H1 (cell line): Measurements from ENCODE around the gene NCAPD2. TPM values are rescaled to one million over a fixed set of nuclear protein-coding genes. Genes with fewer than 3 reads are reported as not detected.

ENCODE experiments used
- CHD2 ChIP-seq: IDR thresholded peaks from 2 replicates; pipeline ENCODE4 v1.6.1; 2012; ENCODE audit warnings: low read length, improper control_type of control experiment
- CTBP2 ChIP-seq: IDR thresholded peaks from 2 replicates; pipeline ENCODE4 v1.7.0; 2011; ENCODE audit warnings: borderline replicate concordance, mild to moderate bottlenecking, moderate library complexity, mixed read lengths, low read length; ENCODE audit not compliant: insufficient read depth, insufficient read length
- EP300 ChIP-seq, 2 experiments: IDR thresholded peaks; 1 replicate in 1 of 2; 2 replicates in 1 of 2; pipeline ENCODE4 v1.6.1; 2011 to 2012; ENCODE audit warnings: low read depth in 2 of 2, low read length in 2 of 2, mild to moderate bottlenecking in 2 of 2, borderline replicate concordance in 1 of 2, inconsistent platforms in 1 of 2, moderate library complexity in 1 of 2
- FOSL1 ChIP-seq: IDR thresholded peaks from 2 replicates; pipeline ENCODE4 v1.6.1; 2011; ENCODE audit warnings: mild to moderate bottlenecking, low read depth, low read length, moderate library complexity; ENCODE audit not compliant: insufficient read depth
- GABPA ChIP-seq: IDR thresholded peaks from 2 replicates; pipeline ENCODE4 v1.6.1; 2011; ENCODE audit warnings: mild to moderate bottlenecking, low read length, moderate library complexity, borderline replicate concordance; ENCODE audit not compliant: insufficient read depth
- KDM5A ChIP-seq: fragments of 200-600 bp; IDR thresholded peaks from 2 replicates; pipeline ENCODE4 v1.7.1; 2012; ENCODE audit warnings: mild to moderate bottlenecking, low read length, inconsistent platforms, mixed read lengths
- RBBP5 ChIP-seq: IDR thresholded peaks from 2 replicates; pipeline ENCODE4 v1.7.1; 2012; ENCODE audit warnings: low read depth, mild to moderate bottlenecking, inconsistent platforms, low read length, moderate library complexity, borderline replicate concordance
- SP4 ChIP-seq: IDR thresholded peaks from 2 replicates; pipeline ENCODE4 v1.6.1; 2012; ENCODE audit warnings: low read length, inconsistent platforms
- SUZ12 ChIP-seq: fragments of 200-600 bp; sonication (generic); IDR thresholded peaks from 2 replicates; pipeline ENCODE4 v1.6.1; 2012; ENCODE audit warnings: mild to moderate bottlenecking, inconsistent platforms, low read length, moderate library complexity, mixed read lengths
- TCF12 ChIP-seq: IDR thresholded peaks from 2 replicates; pipeline ENCODE4 v1.6.1; 2011; ENCODE audit warnings: low read depth, mild to moderate bottlenecking, low read length
- YY1 ChIP-seq: IDR thresholded peaks from 2 replicates; pipeline ENCODE4 v1.6.1; 2011; ENCODE audit warnings: low read depth, mild to moderate bottlenecking, low read length
- polyA plus RNA-seq, 7 experiments: library from polyadenylated mRNA; depleted of rRNA in 3 of 7; stranded (reverse) in 5 of 7; unstranded in 2 of 7; fragments of >200 nt in 5 of 7; fragments of 200-250 nt in 2 of 7; gene quantifications; 1 replicate in 5 of 7; 2 replicates in 1 of 7; 4 replicates in 1 of 7; pipeline versions ENCODE4 v1.2.1 to v1.2.3, GENCODE V29; 2011 to 2013; ENCODE audit warnings: missing spikeins in 2 of 7, mixed read lengths in 2 of 7
- total RNA-seq: library from RNA; stranded (reverse); fragmentation: NEBNext Ultra II Directional; extraction: Animal tissue kit (Norgen Biotek cat#: 25700); gene quantifications from 2 replicates; pipeline ENCODE4 v1.2.1, GENCODE V29; 2021
- TF ChIP-seq, protein P1 (sequence below): fragments of 300-600 bp; sonication (generic); IDR thresholded peaks from 2 replicates; pipeline ENCODE4 v1.7.1; 2012; ENCODE audit warnings: low read length, moderate library complexity, mild to moderate bottlenecking, inconsistent platforms; ENCODE audit not compliant: insufficient replicate concordance

Gene NCAPD2
- total and polyA plus RNA-seq, 2 of the 8 experiments (the other 6 are each of a cell fraction or from before 2014, with no cell fraction given) = 55.8 to 132 TPM

DNA sequence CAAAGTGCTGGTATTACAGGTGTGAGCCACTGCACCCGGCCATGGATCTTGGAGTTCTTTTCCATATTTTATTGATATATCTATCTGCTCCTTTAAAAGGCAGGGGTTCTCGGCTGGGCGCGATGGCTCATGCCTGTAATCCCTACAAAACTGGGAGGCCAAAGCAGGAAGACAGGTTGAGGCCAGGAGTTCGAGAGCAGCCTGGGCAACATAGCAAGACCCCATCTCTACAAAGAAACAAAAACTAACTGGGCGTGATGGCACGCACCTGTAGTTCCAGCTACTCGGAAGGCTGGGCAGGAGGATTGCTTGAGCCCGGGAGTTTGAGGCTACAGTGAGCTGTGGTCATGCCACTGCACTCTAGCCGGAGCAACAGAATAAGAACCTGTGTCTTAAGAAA is 28.3 kb downstream of the NCAPD2 start (continued):
- TF ChIP-seq, protein P1, sequence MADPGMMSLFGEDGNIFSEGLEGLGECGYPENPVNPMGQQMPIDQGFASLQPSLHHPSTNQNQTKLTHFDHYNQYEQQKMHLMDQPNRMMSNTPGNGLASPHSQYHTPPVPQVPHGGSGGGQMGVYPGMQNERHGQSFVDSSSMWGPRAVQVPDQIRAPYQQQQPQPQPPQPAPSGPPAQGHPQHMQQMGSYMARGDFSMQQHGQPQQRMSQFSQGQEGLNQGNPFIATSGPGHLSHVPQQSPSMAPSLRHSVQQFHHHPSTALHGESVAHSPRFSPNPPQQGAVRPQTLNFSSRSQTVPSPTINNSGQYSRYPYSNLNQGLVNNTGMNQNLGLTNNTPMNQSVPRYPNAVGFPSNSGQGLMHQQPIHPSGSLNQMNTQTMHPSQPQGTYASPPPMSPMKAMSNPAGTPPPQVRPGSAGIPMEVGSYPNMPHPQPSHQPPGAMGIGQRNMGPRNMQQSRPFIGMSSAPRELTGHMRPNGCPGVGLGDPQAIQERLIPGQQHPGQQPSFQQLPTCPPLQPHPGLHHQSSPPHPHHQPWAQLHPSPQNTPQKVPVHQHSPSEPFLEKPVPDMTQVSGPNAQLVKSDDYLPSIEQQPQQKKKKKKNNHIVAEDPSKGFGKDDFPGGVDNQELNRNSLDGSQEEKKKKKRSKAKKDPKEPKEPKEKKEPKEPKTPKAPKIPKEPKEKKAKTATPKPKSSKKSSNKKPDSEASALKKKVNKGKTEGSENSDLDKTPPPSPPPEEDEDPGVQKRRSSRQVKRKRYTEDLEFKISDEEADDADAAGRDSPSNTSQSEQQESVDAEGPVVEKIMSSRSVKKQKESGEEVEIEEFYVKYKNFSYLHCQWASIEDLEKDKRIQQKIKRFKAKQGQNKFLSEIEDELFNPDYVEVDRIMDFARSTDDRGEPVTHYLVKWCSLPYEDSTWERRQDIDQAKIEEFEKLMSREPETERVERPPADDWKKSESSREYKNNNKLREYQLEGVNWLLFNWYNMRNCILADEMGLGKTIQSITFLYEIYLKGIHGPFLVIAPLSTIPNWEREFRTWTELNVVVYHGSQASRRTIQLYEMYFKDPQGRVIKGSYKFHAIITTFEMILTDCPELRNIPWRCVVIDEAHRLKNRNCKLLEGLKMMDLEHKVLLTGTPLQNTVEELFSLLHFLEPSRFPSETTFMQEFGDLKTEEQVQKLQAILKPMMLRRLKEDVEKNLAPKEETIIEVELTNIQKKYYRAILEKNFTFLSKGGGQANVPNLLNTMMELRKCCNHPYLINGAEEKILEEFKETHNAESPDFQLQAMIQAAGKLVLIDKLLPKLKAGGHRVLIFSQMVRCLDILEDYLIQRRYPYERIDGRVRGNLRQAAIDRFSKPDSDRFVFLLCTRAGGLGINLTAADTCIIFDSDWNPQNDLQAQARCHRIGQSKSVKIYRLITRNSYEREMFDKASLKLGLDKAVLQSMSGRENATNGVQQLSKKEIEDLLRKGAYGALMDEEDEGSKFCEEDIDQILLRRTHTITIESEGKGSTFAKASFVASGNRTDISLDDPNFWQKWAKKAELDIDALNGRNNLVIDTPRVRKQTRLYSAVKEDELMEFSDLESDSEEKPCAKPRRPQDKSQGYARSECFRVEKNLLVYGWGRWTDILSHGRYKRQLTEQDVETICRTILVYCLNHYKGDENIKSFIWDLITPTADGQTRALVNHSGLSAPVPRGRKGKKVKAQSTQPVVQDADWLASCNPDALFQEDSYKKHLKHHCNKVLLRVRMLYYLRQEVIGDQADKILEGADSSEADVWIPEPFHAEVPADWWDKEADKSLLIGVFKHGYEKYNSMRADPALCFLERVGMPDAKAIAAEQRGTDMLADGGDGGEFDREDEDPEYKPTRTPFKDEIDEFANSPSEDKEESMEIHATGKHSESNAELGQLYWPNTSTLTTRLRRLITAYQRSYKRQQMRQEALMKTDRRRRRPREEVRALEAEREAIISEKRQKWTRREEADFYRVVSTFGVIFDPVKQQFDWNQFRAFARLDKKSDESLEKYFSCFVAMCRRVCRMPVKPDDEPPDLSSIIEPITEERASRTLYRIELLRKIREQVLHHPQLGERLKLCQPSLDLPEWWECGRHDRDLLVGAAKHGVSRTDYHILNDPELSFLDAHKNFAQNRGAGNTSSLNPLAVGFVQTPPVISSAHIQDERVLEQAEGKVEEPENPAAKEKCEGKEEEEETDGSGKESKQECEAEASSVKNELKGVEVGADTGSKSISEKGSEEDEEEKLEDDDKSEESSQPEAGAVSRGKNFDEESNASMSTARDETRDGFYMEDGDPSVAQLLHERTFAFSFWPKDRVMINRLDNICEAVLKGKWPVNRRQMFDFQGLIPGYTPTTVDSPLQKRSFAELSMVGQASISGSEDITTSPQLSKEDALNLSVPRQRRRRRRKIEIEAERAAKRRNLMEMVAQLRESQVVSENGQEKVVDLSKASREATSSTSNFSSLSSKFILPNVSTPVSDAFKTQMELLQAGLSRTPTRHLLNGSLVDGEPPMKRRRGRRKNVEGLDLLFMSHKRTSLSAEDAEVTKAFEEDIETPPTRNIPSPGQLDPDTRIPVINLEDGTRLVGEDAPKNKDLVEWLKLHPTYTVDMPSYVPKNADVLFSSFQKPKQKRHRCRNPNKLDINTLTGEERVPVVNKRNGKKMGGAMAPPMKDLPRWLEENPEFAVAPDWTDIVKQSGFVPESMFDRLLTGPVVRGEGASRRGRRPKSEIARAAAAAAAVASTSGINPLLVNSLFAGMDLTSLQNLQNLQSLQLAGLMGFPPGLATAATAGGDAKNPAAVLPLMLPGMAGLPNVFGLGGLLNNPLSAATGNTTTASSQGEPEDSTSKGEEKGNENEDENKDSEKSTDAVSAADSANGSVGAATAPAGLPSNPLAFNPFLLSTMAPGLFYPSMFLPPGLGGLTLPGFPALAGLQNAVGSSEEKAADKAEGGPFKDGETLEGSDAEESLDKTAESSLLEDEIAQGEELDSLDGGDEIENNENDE = no peak
- no peak for TF ChIP-seq RBBP5
- no peak for TF ChIP-seq SUZ12
- no peak for TF ChIP-seq FOSL1
- TF ChIP-seq YY1 = no peak
- TF ChIP-seq CTBP2 = no peak
- no peak for TF ChIP-seq TCF12
- TF ChIP-seq KDM5A = no peak
- TF ChIP-seq EP300 (IDR thresholded peaks at IDR 0.05; ENCODE audit: borderline replicate concordance in 1 of 2, low read depth in 2 of 2, low read length in 2 of 2) = no peak
- no peak for TF ChIP-seq SP4
- TF ChIP-seq GABPA = no peak
- TF ChIP-seq CHD2 = no peak
